ENCODE measurements around the gene OR5T2.
"Not testable (repeated sequence)": the region's sequence is repeated elsewhere in the genome, so short reads cannot be mapped to it uniquely, and the experiment has no call there.

The OR5T2 gene

GRCh38 chr11:56234155-56234554 lies at the start of gene OR5T2:
Gene OR5T2, minus strand, starts transcription at chr11:56234255. Its CDS starts 1,193 bp downstream, at chr11:56233062.
- no peak for DNase-seq (ENCODE audit: low read depth in 2 of 2)

GRCh38 chr11:56273854-56274253 lies 39.8 kb upstream of the OR5T2 start, which contains the start of gene OR5T1:
Gene OR5T1, plus strand, starts transcription at chr11:56274154. Its CDS starts 1,485 bp downstream, at chr11:56275639.
- DNase-seq (ENCODE audit: low read depth in 2 of 2): no peak

DNA sequence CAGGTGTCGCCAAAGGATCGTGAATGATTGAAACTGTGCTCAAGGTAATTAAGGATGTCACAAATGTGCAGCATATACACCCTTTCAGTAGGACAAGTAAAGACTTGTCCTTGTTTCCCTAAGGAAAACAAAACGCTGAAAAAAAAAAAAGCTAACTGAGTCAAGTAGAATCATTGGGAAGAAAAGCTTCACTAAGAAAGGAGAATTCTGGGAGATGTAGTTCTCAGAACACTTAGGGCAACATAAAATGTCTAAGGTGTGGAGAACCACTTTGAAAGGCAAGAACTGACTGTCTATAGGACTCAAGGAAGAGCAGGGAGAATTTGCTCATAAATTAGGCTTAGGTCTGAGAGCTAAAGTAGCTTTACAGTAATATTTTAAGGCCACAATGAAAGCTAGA lies 37.0 kb upstream of the OR5T2 start:
- no peak for DNase-seq (ENCODE audit: low read depth in 2 of 2)

GRCh38 chr11:56251954-56252353 lies 17.9 kb upstream of the OR5T2 start, which contains the start of gene OR5T3:
Gene OR5T3, plus strand, starts transcription at chr11:56252254. Its CDS starts 0 bp downstream, at chr11:56252254.
- DNase-seq (ENCODE audit: low read depth in 2 of 2): no peak

DNA sequence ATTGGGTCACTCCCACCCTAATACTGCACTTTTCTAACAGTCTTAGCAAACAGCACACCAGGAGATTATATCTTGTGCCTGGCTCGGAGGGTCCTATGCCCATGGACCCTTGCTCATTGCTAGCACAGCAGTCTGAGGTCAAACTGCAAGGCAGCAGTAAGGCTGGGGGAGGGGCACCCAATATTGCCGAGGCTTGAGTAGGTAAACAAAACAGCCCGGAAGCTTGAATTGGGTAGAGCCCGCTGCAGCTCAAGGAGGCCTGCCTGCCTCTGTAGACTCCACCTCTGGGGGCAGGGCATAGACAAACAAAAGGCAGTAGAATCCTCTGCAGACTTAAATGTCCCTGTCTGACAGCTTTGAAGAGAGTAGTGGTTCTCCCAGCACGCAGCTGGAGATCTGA lies 14.3 kb downstream of the OR5T2 start:
- DNase-seq (ENCODE audit: low read depth in 2 of 2): not testable (repeated sequence)

DNA sequence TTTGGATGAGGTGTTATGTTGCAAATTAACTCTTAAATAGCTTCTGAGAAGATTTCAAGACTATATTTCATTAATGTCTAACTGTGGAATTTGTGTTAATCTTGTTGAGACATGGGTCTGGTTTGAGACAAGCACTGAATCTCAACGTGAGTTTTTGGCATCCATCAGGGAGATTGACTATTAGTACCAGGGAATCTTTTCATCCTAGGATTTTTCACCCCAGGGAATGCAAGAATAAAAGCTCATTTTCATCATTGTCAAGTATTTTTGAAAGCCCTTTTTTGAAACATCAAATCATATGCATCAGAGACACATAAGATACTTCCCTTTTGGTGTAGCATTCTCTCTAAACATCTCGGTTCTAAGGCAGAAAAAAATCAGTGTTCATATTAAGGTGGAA lies 19.5 kb downstream of the OR5T2 start:
- no peak for DNase-seq (ENCODE audit: low read depth in 2 of 2)

DNA sequence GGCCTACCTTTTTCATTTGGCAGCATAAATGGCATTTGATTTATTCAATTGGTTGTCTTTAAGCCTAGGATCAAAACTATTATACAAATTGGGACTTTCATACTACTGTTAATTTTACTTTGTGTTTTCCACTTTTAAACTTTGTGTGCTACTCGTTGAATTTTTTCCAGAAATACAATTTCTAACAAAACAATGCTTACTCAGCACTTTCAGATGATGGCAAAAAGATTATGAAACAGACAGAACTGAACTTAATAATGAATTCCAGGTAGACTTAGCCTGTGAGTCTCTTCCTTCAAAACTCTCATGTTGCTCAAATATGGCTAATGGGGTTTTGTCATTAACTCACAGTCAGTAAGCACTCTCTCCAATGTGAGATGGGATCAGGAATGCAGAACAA lies 26.3 kb downstream of the OR5T2 start:
- DNase-seq (ENCODE audit: low read depth in 2 of 2): no peak

DNA sequence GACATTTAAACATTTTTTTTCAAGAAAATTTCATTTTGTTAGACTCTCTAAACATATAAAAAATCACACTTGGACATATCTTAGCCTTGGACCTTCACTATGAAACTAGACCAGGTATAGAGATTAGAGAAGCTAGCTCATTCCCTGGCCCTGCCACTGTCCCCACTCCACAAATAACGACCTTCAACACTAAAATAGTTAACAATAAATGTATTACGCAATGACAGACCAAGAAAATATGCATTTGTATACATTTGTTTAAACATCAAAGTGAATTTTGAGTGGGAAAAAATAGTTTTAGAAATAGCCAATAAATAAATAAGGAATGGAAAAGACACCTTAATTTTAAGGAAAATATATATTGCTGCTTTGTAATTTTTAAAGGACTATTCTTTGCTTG lies 36.7 kb downstream of the OR5T2 start:
- DNase-seq (ENCODE audit: low read depth in 2 of 2): no peak

DNA sequence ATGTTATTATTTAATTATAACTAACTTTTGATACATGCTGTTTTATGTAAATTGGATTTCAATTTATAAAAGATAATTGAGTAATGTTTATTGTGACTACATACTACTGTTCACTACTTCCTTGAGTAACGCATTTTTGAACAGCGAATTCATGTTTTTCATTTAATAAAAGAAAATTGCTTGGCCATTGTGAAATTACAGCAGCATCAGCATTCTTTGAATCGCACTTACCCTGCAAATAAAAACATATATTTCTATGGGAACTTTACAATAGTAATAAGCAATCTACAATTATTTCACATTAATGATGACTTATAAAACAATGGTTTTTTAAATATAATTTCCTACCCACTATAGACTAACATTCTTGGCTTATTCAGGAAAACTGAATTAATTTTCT lies 37.4 kb downstream of the OR5T2 start:
- DNase-seq (ENCODE audit: low read depth in 2 of 2): no peak

DNA sequence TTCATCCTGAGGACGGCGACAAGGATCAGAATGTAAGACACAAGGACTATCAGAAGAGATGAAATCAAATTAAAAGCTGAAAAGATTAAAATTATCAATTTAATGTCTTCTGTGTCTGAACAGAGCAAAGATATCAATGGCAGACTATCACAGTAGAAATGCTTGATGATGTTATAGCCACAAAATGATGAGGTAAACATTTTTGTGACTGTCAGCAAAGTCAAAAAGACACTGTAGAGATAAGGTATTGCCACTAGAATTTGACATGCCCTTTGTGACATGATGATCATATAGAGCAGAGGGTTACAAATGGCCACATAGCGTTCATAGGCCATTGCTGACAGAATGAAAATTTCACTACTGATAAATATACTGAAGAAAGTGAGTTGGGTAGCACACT lies 45.5 kb downstream of the OR5T2 start:
- DNase-seq (ENCODE audit: low read depth in 2 of 2): no peak

GRCh38 chr11:56183459-56183858 lies 50.6 kb downstream of the OR5T2 start:
- no peak for DNase-seq (ENCODE audit: low read depth in 2 of 2)
